ENCODE measurements around the gene LMTK3. TPM values are rescaled to one million over a fixed set of nuclear protein-coding genes. Genes with fewer than 3 reads are reported as not detected.

Gene LMTK3
- total and polyA plus RNA-seq, 2 of the 13 experiments (the other 11 are each of a cell fraction or from before 2014, with no cell fraction given), result 0.18 to 0.29 TPM

GRCh38 chr19:48508729-48509411 lies 2.8 kb downstream of the LMTK3 start:
- TF ChIP-seq NRL (CRISPR knock-in tag; IDR thresholded peaks at IDR 0.05; ENCODE audit: borderline replicate concordance), result no peak
- TF ChIP-seq ZBTB10 (CRISPR knock-in tag; IDR thresholded peaks at IDR 0.05; ENCODE audit: borderline replicate concordance), result no peak
- no peak for TF ChIP-seq GLMP (CRISPR knock-in tag; IDR thresholded peaks at IDR 0.05; ENCODE audit: borderline replicate concordance)
- no peak for TF ChIP-seq GATA4 (IDR thresholded peaks at IDR 0.05; ENCODE audit: borderline replicate concordance, low read depth)
- TF ChIP-seq ZNF282 (IDR thresholded peaks at IDR 0.05; ENCODE audit: partially characterized antibody), result no peak
- no peak for TF ChIP-seq ZBTB7B (CRISPR knock-in tag; IDR thresholded peaks at IDR 0.05)
- no peak for TF ChIP-seq DNMT1 (CRISPR knock-in tag; IDR thresholded peaks at IDR 0.05)
- TF ChIP-seq KDM1A (CRISPR knock-in tag; IDR thresholded peaks at IDR 0.05), result no peak
- TF ChIP-seq ZNF17 (CRISPR knock-in tag; IDR thresholded peaks at IDR 0.05), result no peak
- ATAC-seq (no peak), FAIRE-seq (no peak), DNase-seq (ENCODE audit: low spot score) (no peak)
- Histone ChIP-seq H4K20me1 (ENCODE audit: insufficient read depth, low read length) (no peaks in the 10 kb centered on the region), H3K4me3 (replicated peaks in 1 of 3; ENCODE audit: insufficient read depth in 1 of 3, low read depth in 2 of 3, low read length in 3 of 3) (no peak overlapping the region), H3K27me3 (ENCODE audit: control insufficient read depth in 1 of 2, insufficient read depth in 2 of 2, low read length in 2 of 2) (peaks cover 7 to 39% of the 10 kb centered on the region in 2 experiments; a peak in 4 of 5 replicates), H2AFZ (ENCODE audit: low read length) (no peak overlapping the region), H3K27ac (ENCODE audit: extremely low read length, insufficient read depth, low read length) (no peak overlapping the region), H3K36me3 (replicated peaks in 1 of 2; ENCODE audit: control insufficient read depth in 1 of 2, insufficient read depth in 2 of 2, low read length in 2 of 2) (no peaks in the 10 kb centered on the region), H3K79me2 (ENCODE audit: insufficient read depth, low read length) (no peaks in the 10 kb centered on the region), H3K4me1 (ENCODE audit: insufficient read depth, low read length) (peaks cover 21% of the 10 kb centered on the region), H3K9ac (ENCODE audit: insufficient read depth, low read depth, low read length) (no peak overlapping the region), H3K9me3 (ENCODE audit: low read length) (no peaks in the 10 kb centered on the region), H3K4me2 (ENCODE audit: low read depth, low read length) (no peak overlapping the region)
- in situ Hi-C loops (cut with HindIII; ENCODE audit: extremely low pct_ligation_motif_present, low pct_unique_long_range_greater_than_20kb), result no loop called here
- POLR2A ChIA-PET, result interaction anchor here (0.6 kb wide), 1 partner anchor 54 kb away, joined by 3 read pairs; no protein-coding TSS in a partner anchor
- 36% methylated on average over 27 of the region's 32 CpGs for WGBS (ENCODE audit: low lambda C conversion rate)
- no TSS peak for BruUV-seq (replicated peaks)
- CTCF ChIA-PET (ENCODE audit: low intra/inter-chr PET ratio, low total read pairs), result interaction anchor here (3.3 kb wide), 1 partner anchor 75 kb away, joined by 61 read pairs; no protein-coding TSS in a partner anchor
- intact Hi-C loops (cut with micrococcal nuclease; ENCODE audit: unreplicated experiment), result no loop called here

Data from HepG2 (cell line).